Measurements from ENCODE around the gene GRIK5. TPM values are rescaled to one million over a fixed set of nuclear protein-coding genes. Genes with fewer than 3 reads are reported as not detected.

GRIK5 gene
- polyA plus RNA-seq, 1 experiment: 0.05 TPM

- Histone ChIP-seq H3K27me3 (ENCODE audit: control insufficient read depth, insufficient read depth, low read length) (no peaks in the 10 kb centered on the region), H3K27ac (ENCODE audit: low read depth, low read length) (peak overlapping the region; percentile 94), H3K4me3 (ENCODE audit: low read depth, low read length) (no peak overlapping the region), H3K9me3 (ENCODE audit: control insufficient read depth, insufficient read depth, low read length) (no peaks in the 10 kb centered on the region)
- no peak for TF ChIP-seq CTCF (IDR thresholded peaks at IDR 0.05; ENCODE audit: low read depth, low read length)
- POLR2A ChIA-PET: no interaction called here
- no peak for DNase-seq (ENCODE audit: low read depth, low spot score)
- CTCF ChIA-PET: interaction anchor here (1.1 to 3.9 kb wide), 6 partner anchors 21 to 169 kb away, joined by 3 to 26 read pairs (median 5); partner anchors contain the start of gene POU2F2
Observed at GRCh38 chr19:42110658-42111057, 40.7 kb upstream of the GRIK5 start.

GRCh38 chr19:42109896-42110295, 39.9 kb upstream of the GRIK5 start:
- ChIA-PET POLR2A (interaction anchor here (1.2 kb wide), 1 partner anchor 133 kb away, joined by 4 read pairs; no protein-coding TSS in a partner anchor), CTCF (interaction anchor here (0.6 to 3.9 kb wide), 17 partner anchors 10 to 1041 kb away, joined by 3 to 26 read pairs (median 6); partner anchors contain the start of genes DEDD2 and POU2F2)
- Histone ChIP-seq H3K27me3 (ENCODE audit: control insufficient read depth, insufficient read depth, low read length) (no peaks in the 10 kb centered on the region), H3K27ac (ENCODE audit: low read depth, low read length) (no peak overlapping the region), H3K4me3 (ENCODE audit: low read depth, low read length) (no peak overlapping the region), H3K9me3 (ENCODE audit: control insufficient read depth, insufficient read depth, low read length) (no peaks in the 10 kb centered on the region)
- DNase-seq (ENCODE audit: low read depth, low spot score): no peak
- no peak for TF ChIP-seq CTCF (IDR thresholded peaks at IDR 0.05; ENCODE audit: low read depth, low read length)

- no peaks in the 10 kb centered on the region for H3K27me3 ChIP-seq (ENCODE audit: control insufficient read depth, insufficient read depth, low read length)
- H3K4me3 ChIP-seq (ENCODE audit: low read depth, low read length): no peak overlapping the region
- DNase-seq (ENCODE audit: low read depth, low spot score): peak; percentile 78
- peak; percentile 100 for TF ChIP-seq CTCF (IDR thresholded peaks at IDR 0.05; ENCODE audit: low read depth, low read length)
- H3K27ac ChIP-seq (ENCODE audit: low read depth, low read length): no peak overlapping the region
- H3K9me3 ChIP-seq (ENCODE audit: control insufficient read depth, insufficient read depth, low read length): no peaks in the 10 kb centered on the region
- ChIA-PET CTCF (interaction anchor here (0.5 to 3.9 kb wide), 43 partner anchors 9 to 332 kb away, joined by 3 to 38 read pairs (median 4); partner anchors contain the start of genes POU2F2 and ZNF526), POLR2A (interaction anchor here (0.6 kb wide), 1 partner anchor 229 kb away, joined by 3 read pairs; no protein-coding TSS in a partner anchor)
Observed at GRCh38 chr19:42108527-42109389, 38.8 kb upstream of the GRIK5 start.

DNA sequence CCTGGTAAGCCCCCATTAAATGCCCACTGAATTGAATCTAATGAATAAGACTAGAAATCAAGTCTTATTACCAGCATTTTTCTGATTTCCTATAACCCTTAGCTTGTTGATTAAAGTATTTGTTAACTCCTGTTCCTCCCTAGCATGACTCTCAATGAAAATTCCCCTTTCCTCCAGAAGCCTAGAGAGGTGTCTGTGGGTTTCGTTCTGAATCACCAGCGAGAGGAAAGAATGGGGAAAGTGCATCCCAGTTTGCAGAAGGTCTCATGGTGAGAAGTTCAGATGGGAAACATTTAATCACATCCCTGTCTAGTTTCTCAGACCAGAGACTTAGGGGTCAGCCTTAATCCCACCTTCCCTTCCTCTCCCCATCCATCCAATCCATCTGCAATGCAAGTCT, 35.4 kb upstream of the GRIK5 start:
- CTCF ChIA-PET: no interaction called here
- DNase-seq (ENCODE audit: low read depth, low spot score): no peak
- POLR2A ChIA-PET: no interaction called here

More for the DNA sequence above, 35.4 kb upstream of the GRIK5 start:
- TF ChIP-seq CTCF (IDR thresholded peaks at IDR 0.05; ENCODE audit: low read depth, low read length): no peak
- H3K4me3 ChIP-seq (ENCODE audit: low read depth, low read length): no peak overlapping the region
- H3K9me3 ChIP-seq (ENCODE audit: control insufficient read depth, insufficient read depth, low read length): no peaks in the 10 kb centered on the region
- H3K27me3 ChIP-seq (ENCODE audit: control insufficient read depth, insufficient read depth, low read length): no peaks in the 10 kb centered on the region
- H3K27ac ChIP-seq (ENCODE audit: low read depth, low read length): no peak overlapping the region
